Smooth muscle cell (in vitro differentiated cells): ENCODE results near the gene ANKRD42. TPM values are rescaled to one million over a fixed set of nuclear protein-coding genes. Genes with fewer than 3 reads are reported as not detected.

Source experiments
- DNase-seq: peaks from one replicate; lab custom pipeline; 2025; ENCODE audit not compliant: unreplicated experiment; lab: John Stamatoyannopoulos, UW
- H2AFZ ChIP-seq: fragments of 200-600 bp; sonication (generic); 2 replicates; pipeline ENCODE4 v1.6.0; 2016; ENCODE audit warnings: antibody characterized with exemption, low read depth, mild to moderate bottlenecking
- H3F3A ChIP-seq: fragments of 200-600 bp; sonication (generic); 2 replicates; pipeline ENCODE4 v1.6.0; 2017; ENCODE audit warnings: antibody characterized with exemption, low read depth
- H3K27ac ChIP-seq: fragments of 200-600 bp; sonication (generic); 2 replicates; pipeline ENCODE4 v1.5.1; 2016; ENCODE audit warnings: low read depth, mild to moderate bottlenecking
- H3K27me3 ChIP-seq: fragments of 200-600 bp; sonication (generic); 2 replicates; pipeline ENCODE4 v1.6.1; 2016; ENCODE audit warnings: low read depth, mild to moderate bottlenecking
- H3K36me3 ChIP-seq: fragments of 200-600 bp; sonication (generic); 2 replicates; pipeline ENCODE4 v1.5.1; 2016; ENCODE audit warnings: low read depth
- H3K4me1 ChIP-seq: fragments of 200-600 bp; sonication (generic); 2 replicates; pipeline ENCODE4 v1.5.1; 2016; ENCODE audit warnings: low read depth
- H3K4me2 ChIP-seq: fragments of 200-600 bp; sonication (generic); 2 replicates; pipeline ENCODE4 v1.6.0; 2016; ENCODE audit warnings: mild to moderate bottlenecking
- H3K4me3 ChIP-seq: fragments of 200-600 bp; sonication (generic); 2 replicates; pipeline ENCODE4 v1.5.1; 2016; ENCODE audit warnings: mild to moderate bottlenecking
- H3K79me2 ChIP-seq: fragments of 200-600 bp; sonication (generic); 2 replicates; pipeline ENCODE4 v1.6.0; 2016; ENCODE audit warnings: low read depth, mild to moderate bottlenecking
- H3K9ac ChIP-seq: fragments of 200-600 bp; sonication (generic); 2 replicates; pipeline ENCODE4 v1.6.0; 2016; ENCODE audit warnings: low read depth
- H3K9me3 ChIP-seq: fragments of 200-600 bp; sonication (generic); replicated peaks from 2 replicates; pipeline ENCODE4 v1.5.1; 2016; ENCODE audit warnings: low read depth
- H4K20me1 ChIP-seq: fragments of 200-600 bp; sonication (generic); 2 replicates; pipeline ENCODE4 v1.6.0; 2016; ENCODE audit warnings: low read depth
- CTCF ChIP-seq: fragments of 200-600 bp; sonication (generic); IDR thresholded peaks from 2 replicates; pipeline ENCODE4 v1.5.1; 2017; ENCODE audit warnings: borderline replicate concordance, mild to moderate bottlenecking, antibody characterized with exemption; ENCODE audit not compliant: insufficient read depth, poor library complexity, severe bottlenecking
- WGBS: methylation state at CpG from one replicate; pipeline ENCODE4 v1.1.7; 2016; ENCODE audit warnings: low lambda C conversion rate; 5-methylcytosine and 5-hydroxymethylcytosine counted together
- polyA plus RNA-seq: library from polyadenylated mRNA; unstranded; fragments of >200 nt; fragmentation: Nextera tagmentation; extraction: Ambion mirVana; gene quantifications from 2 replicates; pipeline ENCODE4 v1.2.1, GENCODE V29; 2016
- total RNA-seq: library from RNA; depleted of rRNA; stranded (reverse); fragments of >200 nt; gene quantifications from 2 replicates; pipeline ENCODE4 v1.2.3, GENCODE V29; 2014

The ANKRD42 gene
- total and polyA plus RNA-seq, 2 experiments from 2014 or later, result 16.2 to 16.4 TPM

GRCh38 chr11:83158357-83158786 lies 35.1 kb upstream of the ANKRD42 start:
- peak overlapping the region; percentile 97 for H3K9ac ChIP-seq

GRCh38 chr11:83158965-83159901 lies 34.3 kb upstream of the ANKRD42 start:
- TF ChIP-seq CTCF, result no peak
- Histone ChIP-seq H3K36me3 (no peaks in the 10 kb centered on the region), H3K4me1 (peaks cover 25% of the 10 kb centered on the region), H3K79me2 (peaks cover 71% of the 10 kb centered on the region), H3F3A (peaks cover 3% of the 10 kb centered on the region), H3K4me3 (peak overlapping the region; percentile 98), H3K27ac (peak overlapping the region; percentile 98), H3K9ac (peak overlapping the region; percentile 97), H2AFZ (no peak overlapping the region), H3K27me3 (no peaks in the 10 kb centered on the region), H3K4me2 (peak overlapping the region; percentile 100), H4K20me1 (peaks cover 62% of the 10 kb centered on the region), H3K9me3 (no peaks in the 10 kb centered on the region)
- DNase-seq, result no peak
- WGBS, result 28% methylated on average over 15 of the region's 15 CpGs

More at GRCh38 chr11:83158357-83158786, 35.1 kb upstream of the ANKRD42 start:
- peaks cover 3% of the 10 kb centered on the region for H3F3A ChIP-seq
- 1% methylated on average over 5 of the region's 5 CpGs for WGBS
- peak overlapping the region; percentile 98 for H3K4me3 ChIP-seq
- no peak for TF ChIP-seq CTCF
- no peak for DNase-seq
- H4K20me1 ChIP-seq, result peaks cover 59% of the 10 kb centered on the region
- no peaks in the 10 kb centered on the region for H3K9me3 ChIP-seq
- H3K79me2 ChIP-seq, result peaks cover 63% of the 10 kb centered on the region
- no peaks in the 10 kb centered on the region for H3K36me3 ChIP-seq
- peaks cover 25% of the 10 kb centered on the region for H3K4me1 ChIP-seq
- peak overlapping the region; percentile 100 for H3K4me2 ChIP-seq
- H3K27ac ChIP-seq, result peak overlapping the region; percentile 98
- H3K27me3 ChIP-seq, result no peaks in the 10 kb centered on the region
- H2AFZ ChIP-seq, result no peak overlapping the region

- Histone ChIP-seq H3K9me3 (no peaks in the 10 kb centered on the region), H2AFZ (no peak overlapping the region), H3K9ac (peak overlapping the region; percentile 97), H4K20me1 (peaks cover 62% of the 10 kb centered on the region), H3K4me3 (peak overlapping the region; percentile 98), H3K27me3 (no peaks in the 10 kb centered on the region), H3K79me2 (peaks cover 81% of the 10 kb centered on the region), H3K36me3 (peaks cover 1% of the 10 kb centered on the region), H3K27ac (peak overlapping the region; percentile 98), H3K4me2 (peak overlapping the region; percentile 100), H3K4me1 (peaks cover 25% of the 10 kb centered on the region), H3F3A (peaks cover 3% of the 10 kb centered on the region)
- DNase-seq, result no peak
- no peak for TF ChIP-seq CTCF
- 44% methylated on average over 6 of the region's 6 CpGs for WGBS
Observed at GRCh38 chr11:83159902-83160865, 33.3 kb upstream of the ANKRD42 start.
